Hepatic stellate cell (primary cell): ENCODE data around the gene TMEM259.
A peak's percentile ranks its signal among the peaks of the same experiment; 100 is the strongest.

Source experiments
- DNase-seq: peaks from one replicate; pipeline ENCODE4 v3.0.0; 2011; ENCODE audit warnings: low spot score

TMEM259 gene

GRCh38 chr19:1055886-1056620, 35.1 kb upstream of the TMEM259 start:
- no peak for DNase-seq

DNA sequence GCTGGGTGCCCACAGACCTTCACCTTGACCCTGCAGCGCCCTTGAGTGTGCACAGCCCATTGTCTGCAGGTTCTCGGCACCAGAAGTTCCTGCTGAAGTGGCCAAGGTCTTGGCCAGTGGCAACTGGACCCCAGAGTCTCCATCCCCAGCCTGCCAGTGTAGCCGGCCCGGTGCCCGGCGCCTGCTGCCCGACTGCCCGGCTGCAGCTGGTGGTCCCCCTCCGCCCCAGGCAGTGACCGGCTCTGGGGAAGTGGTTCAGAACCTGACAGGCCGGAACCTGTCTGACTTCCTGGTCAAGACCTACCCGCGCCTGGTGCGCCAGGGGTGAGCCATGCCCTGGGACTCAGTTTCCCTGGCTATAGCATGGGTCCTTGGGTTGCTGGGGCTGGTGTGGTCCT, 34.1 kb upstream of the TMEM259 start:
- no peak for DNase-seq

DNA sequence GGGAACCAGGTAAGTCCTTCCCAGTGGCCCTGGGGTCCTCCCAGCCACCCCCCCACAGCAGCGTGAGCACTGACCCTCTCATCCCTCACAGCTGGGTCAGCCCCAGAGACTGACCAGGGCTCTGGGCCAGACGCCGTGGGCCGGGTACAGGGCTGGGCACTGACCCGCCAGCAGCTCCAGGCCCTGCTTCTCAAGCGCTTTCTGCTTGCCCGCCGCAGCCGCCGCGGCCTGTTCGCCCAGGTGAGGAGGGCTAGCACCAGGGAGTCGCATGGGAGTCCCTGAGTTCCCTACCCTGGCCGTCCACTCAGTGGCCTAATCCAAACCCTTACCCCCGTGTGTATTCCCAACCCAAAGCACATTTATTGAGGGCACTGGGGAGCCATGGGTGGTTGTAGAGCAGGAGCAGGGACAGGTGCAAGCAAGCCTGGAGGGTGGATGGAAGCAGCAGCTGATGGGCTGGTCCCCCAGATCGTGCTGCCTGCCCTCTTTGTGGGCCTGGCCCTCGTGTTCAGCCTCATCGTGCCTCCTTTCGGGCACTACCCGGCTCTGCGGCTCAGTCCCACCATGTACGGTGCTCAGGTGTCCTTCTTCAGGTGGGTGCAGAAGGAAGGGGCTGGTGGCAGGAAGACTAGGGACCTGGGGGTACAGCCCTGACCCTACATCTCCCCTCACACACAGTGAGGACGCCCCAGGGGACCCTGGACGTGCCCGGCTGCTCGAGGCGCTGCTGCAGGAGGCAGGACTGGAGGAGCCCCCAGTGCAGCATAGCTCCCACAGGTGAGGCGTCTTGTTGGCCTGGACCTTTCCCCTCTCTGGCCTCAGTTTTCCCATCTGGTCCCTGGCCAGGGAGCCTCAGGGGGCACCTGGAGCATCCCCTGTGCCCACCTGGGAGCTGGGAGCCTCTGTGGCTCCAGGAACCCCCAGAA, 33.4 kb upstream of the TMEM259 start:
- no peak for DNase-seq

DNA sequence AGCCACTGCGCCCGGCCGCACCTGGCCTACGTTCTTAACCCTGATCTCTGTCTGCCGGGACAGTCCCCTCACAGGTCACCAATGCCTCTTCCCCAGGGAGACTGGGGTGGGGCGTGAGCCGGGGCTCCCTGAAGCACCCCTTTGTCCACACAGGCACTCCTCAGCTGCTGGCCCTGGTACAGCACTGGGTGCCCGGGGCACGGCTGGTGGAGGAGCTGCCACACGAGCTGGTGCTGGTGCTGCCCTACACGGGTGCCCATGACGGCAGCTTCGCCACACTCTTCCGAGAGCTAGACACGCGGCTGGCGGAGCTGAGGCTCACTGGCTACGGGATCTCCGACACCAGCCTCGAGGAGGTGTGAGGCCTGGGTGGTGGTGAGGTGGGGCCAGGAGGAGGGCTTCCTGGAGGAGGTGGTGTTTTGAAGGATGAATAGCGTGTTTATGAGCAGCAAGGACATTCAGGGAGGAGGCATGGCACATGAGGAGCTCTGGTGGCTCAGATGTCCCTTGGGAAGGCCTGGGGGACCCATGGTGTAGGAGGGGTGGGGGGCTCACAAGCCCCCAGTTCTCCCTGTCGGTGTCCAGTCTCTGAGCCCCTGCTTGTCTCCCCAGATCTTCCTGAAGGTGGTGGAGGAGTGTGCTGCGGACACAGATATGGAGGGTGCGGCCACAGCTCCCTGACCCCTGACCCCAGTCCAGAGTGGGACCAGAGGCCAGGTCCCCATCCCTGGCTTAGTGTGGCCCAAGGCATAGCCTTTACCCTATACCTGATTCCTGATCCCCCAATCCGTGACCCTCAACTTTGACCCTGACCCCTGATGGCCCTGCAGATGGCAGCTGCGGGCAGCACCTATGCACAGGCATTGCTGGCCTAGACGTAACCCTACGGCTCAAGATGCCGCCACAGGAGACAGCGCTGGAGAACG, 32.5 kb upstream of the TMEM259 start:
- DNase-seq: no peak

- DNase-seq: no peak
Measured at GRCh38 chr19:1052349-1052975, 31.5 kb upstream of the TMEM259 start.

DNA sequence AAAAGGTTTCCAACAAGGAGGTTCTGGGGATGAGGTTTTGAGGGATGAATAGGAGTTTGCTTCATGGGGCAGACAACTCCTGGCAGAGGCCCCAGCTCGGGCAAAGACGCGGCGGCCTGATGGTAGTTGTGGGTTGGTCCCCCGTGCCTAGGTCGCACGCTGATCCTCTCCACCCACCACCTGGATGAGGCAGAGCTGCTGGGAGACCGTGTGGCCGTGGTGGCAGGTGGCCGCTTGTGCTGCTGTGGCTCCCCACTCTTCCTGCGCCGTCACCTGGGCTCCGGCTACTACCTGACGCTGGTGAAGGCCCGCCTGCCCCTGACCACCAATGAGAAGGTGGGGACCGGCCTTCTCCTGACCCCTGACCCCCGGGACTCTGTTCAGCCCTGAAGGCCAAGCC, 30.9 kb upstream of the TMEM259 start:
- DNase-seq: no peak

DNA sequence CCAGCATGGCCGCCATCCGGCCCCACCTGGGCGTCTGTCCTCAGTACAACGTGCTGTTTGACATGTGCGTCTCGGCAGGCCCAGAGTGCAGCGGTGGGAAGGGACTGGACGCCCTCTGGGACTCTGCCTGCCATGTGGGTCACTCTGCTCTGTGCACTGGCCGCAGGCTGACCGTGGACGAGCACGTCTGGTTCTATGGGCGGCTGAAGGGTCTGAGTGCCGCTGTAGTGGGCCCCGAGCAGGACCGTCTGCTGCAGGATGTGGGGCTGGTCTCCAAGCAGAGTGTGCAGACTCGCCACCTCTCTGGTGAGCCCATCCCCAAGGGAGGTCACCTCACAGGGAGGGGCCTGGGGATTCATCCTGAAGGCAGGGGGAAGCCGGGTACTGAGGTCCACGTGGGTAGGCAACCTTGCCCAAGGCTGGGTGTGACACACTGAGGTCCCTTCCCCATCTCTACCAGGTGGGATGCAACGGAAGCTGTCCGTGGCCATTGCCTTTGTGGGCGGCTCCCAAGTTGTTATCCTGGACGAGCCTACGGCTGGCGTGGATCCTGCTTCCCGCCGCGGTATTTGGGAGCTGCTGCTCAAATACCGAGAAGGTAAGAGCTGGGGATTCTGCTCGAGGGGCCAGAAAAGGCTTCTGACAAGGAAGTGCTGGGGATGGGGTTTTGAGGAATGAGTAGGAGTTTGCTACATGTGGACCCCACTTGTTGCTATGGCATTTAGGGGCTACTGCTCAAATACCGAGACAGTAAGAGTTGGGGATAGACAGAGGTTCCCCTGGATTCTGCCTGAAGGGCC, 30.3 kb upstream of the TMEM259 start:
- no peak for DNase-seq

GRCh38 chr19:1049800-1050199, 28.9 kb upstream of the TMEM259 start:
- no peak for DNase-seq

- DNase-seq: no peak
Measured at GRCh38 chr19:1049106-1049505, 28.2 kb upstream of the TMEM259 start.

- DNase-seq: no peak
Measured at GRCh38 chr19:1047696-1048147, 26.8 kb upstream of the TMEM259 start.

- DNase-seq: no peak
Measured at GRCh38 chr19:1046836-1047695, 26.1 kb upstream of the TMEM259 start.

DNA sequence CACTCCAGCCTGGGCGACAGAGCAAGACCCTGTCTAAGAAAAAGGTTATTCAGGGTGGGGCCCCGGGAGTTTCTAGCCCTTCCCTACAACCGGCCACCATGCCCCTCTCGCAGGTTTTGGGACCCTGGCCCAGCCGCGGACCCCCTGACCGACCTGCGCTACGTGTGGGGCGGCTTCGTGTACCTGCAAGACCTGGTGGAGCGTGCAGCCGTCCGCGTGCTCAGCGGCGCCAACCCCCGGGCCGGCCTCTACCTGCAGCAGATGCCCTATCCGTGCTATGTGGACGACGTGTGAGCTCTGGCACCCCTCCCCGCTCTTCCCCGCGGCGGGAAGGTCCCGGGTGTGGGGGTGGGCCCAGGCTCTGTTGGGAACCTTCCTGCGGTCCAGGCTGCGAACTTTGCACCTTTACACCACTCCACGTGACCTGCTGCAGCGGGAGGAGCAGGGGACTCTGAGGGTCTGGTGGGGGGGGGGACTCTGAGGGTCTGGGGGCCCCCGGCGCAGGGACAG, 25.2 kb upstream of the TMEM259 start:
- DNase-seq: no peak

DNA sequence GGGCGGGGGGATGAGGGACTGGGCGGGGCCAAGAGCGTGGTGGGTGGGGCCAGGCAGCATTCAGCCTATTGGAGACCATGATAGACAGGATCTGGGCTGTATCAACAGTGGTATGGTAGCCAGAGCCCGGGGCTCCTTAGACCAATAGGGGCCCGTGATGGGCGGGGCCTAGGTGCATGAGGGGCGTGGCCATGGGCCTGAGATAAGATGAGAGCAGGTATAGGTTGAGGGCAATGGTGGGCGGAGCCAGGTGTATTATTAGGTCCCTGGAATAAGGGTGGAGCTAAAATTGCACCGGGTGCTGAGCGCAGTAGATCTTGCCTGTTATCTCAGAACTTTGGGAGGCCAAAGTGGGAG, 24.3 kb upstream of the TMEM259 start:
- peak; percentile 62 for DNase-seq

- DNase-seq: peak; percentile 53
Measured at GRCh38 chr19:1042689-1043511, 22.0 kb upstream of the TMEM259 start.

GRCh38 chr19:1041835-1042685, 21.1 kb upstream of the TMEM259 start:
- peak; percentile 85 for DNase-seq

DNA sequence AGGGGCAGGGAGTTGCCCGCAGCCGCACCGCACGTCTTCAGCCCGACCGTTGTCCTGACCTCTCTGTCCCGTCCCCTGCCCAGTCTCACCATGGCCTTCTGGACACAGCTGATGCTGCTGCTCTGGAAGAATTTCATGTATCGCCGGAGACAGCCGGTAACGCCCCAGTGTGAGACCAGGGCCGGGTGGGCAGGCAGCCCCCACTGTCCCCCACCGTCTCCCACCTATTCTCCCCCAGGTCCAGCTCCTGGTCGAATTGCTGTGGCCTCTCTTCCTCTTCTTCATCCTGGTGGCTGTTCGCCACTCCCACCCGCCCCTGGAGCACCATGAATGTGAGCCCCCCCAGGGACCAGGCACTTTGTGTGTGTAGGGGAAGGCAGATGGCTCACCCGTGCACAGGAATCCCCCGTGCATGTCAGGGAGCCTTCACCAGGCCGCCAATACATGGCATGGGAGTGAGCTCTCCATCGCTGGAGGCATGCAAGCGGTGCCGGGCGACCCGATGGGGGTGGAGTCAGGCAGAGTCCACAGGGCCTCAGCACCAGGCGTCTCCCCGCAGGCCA, 20.4 kb upstream of the TMEM259 start:
- no peak for DNase-seq

DNA sequence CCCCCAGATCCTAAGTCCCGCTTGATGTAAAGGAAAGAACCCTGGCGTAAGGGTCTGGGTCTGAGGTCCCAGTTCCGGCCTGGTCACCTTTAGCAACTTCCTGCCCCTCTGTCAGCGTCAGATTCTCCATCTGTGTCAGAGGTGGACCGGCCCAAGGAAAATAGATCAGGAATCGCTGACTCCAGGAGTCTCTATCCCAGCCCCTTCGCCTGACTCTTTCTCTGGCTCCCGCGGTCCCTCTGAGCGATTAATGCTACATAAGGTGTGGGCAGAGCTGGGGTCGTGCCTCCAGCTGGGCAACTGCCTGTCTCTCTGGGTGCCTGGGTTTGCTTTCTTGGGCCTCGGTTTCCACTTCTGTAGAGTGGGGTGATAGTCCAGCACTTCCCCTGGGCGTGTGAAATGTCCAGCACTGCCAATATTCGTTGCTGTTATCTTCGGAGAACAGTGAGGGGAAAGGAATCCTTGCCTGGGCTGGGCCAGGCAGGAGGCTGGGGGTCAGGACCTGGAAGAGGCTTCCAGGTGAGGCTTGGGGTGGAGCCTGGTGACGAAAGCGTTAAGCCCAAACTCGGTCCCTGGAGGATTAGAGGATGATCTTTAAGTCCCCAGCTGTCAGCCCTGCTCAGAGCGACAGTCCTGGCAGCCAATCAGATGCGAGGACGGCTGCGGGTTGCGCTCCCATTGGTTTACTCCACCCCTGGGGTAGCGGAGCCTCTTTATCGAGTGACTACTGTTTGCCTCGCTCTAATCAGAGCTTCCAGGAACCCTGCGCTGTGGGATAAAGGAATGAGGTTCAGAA, 19.8 kb upstream of the TMEM259 start:
- DNase-seq: peak; percentile 100
